ENCODE results near the gene TMEM215.
"Not testable (repeated sequence)": the region's sequence is repeated elsewhere in the genome, so short reads cannot be mapped to it uniquely, and the experiment has no call there.

TMEM215 gene, protein sequence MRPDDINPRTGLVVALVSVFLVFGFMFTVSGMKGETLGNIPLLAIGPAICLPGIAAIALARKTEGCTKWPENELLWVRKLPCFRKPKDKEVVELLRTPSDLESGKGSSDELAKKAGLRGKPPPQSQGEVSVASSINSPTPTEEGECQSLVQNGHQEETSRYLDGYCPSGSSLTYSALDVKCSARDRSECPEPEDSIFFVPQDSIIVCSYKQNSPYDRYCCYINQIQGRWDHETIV

DNA sequence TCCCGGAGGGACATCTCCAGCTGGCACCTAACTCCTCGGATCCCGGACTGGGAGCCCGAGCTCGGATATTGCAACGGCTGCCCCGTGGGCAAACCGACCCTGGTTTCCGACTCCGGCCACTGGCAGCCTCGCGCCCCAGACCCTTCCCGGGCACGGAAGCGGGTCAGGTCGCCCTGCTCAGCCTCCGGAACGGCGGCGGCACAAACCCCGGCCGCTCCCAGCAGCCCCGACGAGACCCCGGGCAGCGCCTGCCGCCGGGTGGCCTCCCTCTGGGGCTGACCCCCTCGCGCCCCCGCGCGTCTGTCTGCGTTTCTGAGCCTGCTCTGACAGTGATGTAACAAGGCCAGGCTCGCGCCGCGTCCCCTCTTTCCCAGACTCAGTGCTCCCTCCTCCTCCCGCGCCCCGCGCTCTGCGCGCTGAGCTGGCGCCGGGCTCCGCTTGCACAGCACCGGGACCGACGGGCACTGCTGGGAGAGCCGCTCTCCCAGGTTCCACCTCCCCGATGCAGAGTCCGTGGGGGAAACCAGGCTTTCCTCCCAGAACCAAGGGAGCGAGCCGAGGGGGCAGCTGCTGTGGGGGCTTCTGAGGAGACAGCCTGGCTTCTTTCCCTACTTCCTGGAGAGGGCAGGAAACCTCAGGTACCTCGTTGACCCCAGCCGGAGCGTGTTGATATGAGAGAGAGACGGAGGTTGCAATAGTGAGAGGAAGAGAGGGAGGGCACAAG lies at the start of gene TMEM215:
Gene TMEM215 (plus strand): TSS at position 373 of the 724 bp plus-strand sequence. CDS start 644 bp downstream, outside the sequence.
- DNase-seq = no peak

DNA sequence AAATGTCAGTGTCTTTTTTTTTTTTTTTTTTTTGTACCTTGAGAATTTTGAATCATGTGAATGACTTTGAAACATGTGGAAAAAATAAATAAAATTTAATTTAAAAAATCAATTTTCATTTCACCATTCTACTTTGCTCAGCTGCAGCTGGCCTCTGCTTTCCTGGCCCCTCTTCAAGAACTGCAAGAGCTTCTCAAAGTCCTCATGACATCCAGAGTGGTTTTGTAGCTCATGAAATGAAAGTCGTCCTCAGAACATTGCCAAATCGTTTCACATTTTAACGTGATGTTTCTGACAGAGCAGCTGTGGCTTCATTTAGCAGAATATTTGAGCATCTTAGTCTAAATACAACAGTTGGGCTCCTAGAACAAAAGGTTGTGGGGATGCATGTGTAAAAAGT lies 47.9 kb upstream of the TMEM215 start:
- DNase-seq = no peak

DNA sequence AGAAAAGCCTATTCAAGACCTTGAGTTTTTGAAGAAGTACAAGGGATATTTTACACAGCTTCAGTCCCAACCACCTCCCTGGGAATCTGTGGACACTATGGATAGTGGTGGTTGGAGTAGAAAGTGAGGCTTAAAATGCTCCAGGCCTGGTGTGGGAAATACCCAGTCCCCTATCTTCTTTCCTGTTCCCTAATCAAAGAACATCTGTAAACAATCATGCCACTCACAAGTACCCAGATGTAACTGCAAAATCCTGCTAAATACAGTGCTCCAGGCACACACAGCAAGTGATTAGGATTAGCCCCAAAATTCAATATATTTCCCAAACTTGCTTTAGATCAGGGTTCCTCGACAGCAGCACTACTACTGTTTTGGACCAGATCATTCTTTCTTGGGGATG lies 46.0 kb upstream of the TMEM215 start:
- no peak for DNase-seq

- no peak for DNase-seq
These were observed 44.7 kb upstream of the TMEM215 start for GRCh38 chr9:32738501-32739172.

GRCh38 chr9:32741706-32742105 lies 41.6 kb upstream of the TMEM215 start:
- DNase-seq = no peak

DNA sequence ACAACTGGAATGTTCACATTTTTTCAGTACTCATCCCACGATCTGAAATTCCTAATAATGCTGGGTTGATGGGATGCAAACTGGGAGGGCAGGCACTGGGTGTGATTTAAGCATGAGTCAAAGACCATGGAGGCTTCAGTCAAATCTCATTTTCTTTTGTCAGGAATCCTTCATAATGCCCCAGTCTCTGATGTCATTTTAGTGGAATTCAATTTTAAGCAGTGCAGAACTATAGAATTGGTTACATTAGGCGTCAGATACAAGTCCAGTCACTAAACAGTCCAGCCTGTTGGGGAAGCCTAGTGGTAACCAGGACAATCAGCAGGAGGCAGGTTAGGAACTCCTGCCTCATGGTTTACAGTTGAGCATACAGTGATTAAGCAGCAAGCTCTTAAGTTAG lies 41.0 kb upstream of the TMEM215 start:
- DNase-seq = no peak

DNA sequence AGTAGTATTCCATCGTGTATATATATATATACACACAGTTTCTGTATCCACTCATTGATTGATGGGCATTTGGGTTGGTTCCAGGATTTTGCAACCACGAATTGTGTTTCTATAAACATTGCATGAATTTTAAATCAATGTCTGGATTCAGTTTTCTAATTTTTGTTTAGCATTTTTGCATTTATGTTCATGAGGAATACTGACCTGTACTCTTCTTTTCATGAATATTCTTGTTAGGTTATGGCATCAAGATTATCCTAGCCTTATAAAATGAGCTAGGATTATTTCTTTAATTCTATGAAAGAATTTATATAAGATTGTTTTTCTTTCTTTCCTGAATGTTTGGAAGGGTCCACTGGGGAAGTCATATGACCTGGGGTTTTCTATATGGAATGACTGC lies 35.3 kb upstream of the TMEM215 start:
- no peak for DNase-seq

- no peak for DNase-seq
These were observed 27.6 kb upstream of the TMEM215 start for GRCh38 chr9:32755730-32756129.

- DNase-seq = no peak
These were observed 19.2 kb upstream of the TMEM215 start for GRCh38 chr9:32764139-32764538.

- no peak for DNase-seq
These were observed 8.1 kb upstream of the TMEM215 start for GRCh38 chr9:32775283-32775682.

DNA sequence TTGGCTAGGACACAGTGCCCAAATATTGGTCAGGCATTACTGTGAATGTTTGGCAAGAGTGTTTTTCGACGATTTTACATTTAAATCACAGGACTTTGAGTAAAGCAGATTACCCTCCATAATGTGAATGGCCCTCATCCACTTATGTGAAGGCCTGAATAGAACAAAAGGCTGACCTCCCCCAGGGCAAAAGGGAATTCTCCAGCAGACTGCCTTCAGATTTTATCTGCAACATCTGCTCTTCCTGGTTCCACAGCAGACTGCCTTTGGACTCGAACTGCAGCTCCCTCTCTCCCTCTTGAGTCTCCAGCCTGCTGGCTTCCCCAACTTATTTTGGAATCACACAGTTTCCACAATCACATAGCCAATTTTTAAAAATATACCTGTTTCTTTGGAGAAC lies 7.1 kb upstream of the TMEM215 start:
- no peak for DNase-seq

GRCh38 chr9:32782476-32783167 lies 718 bp upstream of the TMEM215 start:
- no peak for DNase-seq

- no peak for DNase-seq
These were observed 4.5 kb downstream of the TMEM215 start for GRCh38 chr9:32787816-32788215.

- DNase-seq = not testable (repeated sequence)
These were observed 12.7 kb downstream of the TMEM215 start for GRCh38 chr9:32796015-32796414.

DNA sequence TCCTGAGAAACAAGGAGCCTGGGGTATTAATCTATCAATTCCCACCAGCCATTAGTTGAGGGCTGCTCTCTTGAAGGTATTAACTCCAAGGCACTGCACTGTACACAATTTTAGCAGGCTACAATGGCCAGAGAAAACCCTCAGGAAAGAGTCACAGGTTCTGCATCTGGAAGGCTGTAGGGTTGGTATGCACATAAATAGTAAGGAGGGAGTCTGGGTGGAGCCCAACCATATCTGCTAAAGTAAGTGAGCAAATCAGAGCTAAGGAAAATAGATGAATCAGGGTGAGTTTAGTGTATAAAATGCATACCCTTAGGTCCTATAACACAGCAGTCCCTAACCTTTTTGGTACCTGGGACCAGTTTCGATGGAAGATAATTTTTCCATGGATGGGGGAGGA lies 18.2 kb downstream of the TMEM215 start:
- no peak for DNase-seq

DNA sequence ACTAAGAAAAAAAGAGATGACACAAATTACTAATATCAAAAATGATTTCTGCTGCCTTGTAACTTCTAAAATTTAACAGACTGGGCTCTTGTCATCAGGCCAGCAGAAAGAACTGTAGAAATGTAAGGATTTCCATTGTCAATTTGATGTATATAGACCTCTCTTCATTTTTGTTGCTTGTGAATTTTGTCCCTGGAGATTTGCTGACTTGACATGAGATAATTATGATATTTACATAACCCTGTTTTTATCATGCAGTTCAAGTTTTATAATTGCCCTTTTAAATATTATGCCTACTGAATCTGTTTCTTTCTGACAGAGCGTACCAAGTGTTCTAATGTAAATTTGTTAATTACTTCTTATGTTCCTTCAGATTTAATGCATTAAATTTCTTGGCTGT lies 23.9 kb downstream of the TMEM215 start:
- DNase-seq = no peak

DNA sequence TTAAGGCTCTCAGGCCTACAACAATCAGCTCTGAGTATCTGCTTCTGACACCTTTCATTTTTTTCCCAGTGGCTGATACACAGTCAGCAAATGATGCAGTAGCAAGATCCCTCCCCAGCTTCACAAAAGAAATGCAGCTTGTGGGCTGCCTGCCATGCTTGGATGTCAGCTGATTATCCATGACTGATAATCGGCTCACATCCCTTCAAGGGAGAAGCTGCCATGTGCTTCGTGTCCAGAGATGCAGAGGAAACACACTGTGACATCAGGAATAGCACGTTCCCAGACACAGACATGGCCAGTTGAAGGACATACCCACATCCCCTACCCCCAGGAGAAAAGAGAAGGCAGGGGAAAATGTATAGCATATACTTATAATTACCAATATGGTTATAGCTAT lies 27.9 kb downstream of the TMEM215 start:
- no peak for DNase-seq

DNA sequence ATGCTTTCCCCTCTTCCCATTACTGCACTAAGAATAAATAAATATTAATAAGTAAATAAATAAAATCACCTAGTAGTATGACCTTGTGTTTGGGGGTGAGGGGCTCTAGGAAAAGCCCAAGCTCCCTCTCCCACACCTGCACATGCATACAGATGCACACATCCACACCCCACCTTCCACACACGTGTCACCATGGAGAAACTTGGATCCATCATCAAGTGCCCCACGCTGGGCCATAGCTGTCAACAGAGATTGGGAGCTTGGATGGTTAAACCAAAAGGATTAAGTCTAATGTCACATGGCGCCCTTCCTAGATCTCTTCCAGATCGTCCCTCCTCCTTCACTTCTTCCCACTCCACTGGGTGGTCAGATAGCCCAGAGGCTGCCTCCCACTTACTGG lies 37.0 kb downstream of the TMEM215 start:
- no peak for DNase-seq

DNA sequence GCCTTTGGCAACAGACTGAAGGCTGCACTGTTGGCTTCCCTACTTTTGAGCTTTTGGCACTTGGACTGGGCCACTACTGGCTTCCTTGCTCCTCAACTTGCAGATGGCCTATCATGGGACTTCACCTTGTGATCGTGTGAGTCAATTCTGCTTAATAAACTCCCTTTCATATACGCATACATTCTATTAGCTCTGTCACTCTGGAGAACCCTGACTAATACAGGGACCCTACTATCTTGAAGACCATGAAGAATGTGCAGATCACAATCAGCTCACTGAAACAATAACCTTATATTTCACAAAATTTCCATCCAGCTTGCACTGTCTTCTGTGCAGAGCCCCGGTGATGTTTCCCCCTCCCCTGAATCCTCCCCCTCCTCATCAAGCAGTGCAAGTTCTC lies 39.8 kb downstream of the TMEM215 start:
- DNase-seq = no peak

GRCh38 chr9:32823551-32823950 lies 40.2 kb downstream of the TMEM215 start:
- no peak for DNase-seq

DNA sequence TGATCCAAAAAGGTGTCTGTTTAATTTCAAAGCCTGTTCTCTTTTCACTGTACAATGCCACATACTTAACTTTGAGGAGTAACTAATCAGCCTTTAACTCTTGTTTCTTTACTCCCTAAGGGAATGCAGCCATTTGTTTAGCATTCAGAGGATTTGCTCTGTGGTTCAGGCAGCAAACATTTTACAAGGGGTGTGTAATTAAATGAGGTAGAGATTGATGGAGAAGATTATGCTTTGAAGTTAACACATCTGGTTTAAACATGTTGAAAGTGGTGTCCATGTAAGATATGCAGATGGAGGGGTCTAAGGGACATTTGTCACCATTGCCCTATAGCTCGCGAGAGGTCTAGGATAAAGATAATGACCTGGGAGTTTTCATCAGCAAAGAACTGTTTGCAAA lies 41.9 kb downstream of the TMEM215 start:
- DNase-seq = no peak

GRCh38 chr9:32828861-32829260 lies 45.5 kb downstream of the TMEM215 start:
- DNase-seq = no peak

DNA sequence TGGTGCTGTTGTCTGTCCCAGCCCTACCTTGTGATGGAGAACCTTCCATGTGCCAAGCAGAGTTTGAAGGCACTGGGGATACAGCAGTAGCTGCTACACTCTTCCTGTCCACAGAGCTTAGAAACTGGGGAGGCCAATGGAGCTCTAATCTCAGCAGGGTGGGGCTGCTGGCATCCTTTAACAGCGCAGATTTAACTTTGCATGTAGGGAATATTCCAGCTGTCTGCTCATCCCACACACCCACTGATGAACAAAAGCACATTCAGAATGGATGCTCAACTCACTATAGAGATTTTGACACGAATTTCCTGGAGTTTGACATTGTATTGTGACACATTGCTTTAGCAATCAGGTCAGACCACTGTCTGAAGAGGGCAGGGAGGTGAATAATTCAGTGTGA lies 49.0 kb downstream of the TMEM215 start:
- no peak for DNase-seq
